Jurkat, Clone E6-1 (cell line): ENCODE results near the gene FBXO2.
A peak's percentile ranks its signal among the peaks of the same experiment; 100 is the strongest.
"Not testable (repeated sequence)": the region's sequence is repeated elsewhere in the genome, so short reads cannot be mapped to it uniquely, and the experiment has no call there.

Experiments used
- DNase-seq: peaks from one replicate; pipeline ENCODE4 v3.0.0-alpha.2; 2011; ENCODE audit warnings: low read depth, low spot score
- H3K4me3 ChIP-seq: 2 replicates; pipeline ENCODE4 v1.5.1; 2011; ENCODE audit warnings: mild to moderate bottlenecking, low read length, control low read depth, moderate library complexity

FBXO2 gene

GRCh38 chr1:11658542-11658941 lies 4.3 kb upstream of the FBXO2 start:
- no peak for DNase-seq
- H3K4me3 ChIP-seq: no peak overlapping the region

GRCh38 chr1:11657654-11658053 lies 3.4 kb upstream of the FBXO2 start:
- DNase-seq: no peak
- H3K4me3 ChIP-seq: no peak overlapping the region

- peak overlapping the region; percentile 53 for H3K4me3 ChIP-seq
- DNase-seq: no peak
Observed at GRCh38 chr1:11654939-11655808, 945 bp upstream of the FBXO2 start.

GRCh38 chr1:11653861-11654136 lies 430 bp downstream of the FBXO2 start:
- no peak for DNase-seq
- H3K4me3 ChIP-seq: no peak overlapping the region

GRCh38 chr1:11653101-11653860 lies 948 bp downstream of the FBXO2 start:
- no peak overlapping the region for H3K4me3 ChIP-seq
- DNase-seq: no peak

- H3K4me3 ChIP-seq: no peak overlapping the region
- no peak for DNase-seq
Observed at GRCh38 chr1:11652203-11652780, 1.9 kb downstream of the FBXO2 start.

GRCh38 chr1:11651017-11651416 lies 3.2 kb downstream of the FBXO2 start:
- no peak for DNase-seq
- H3K4me3 ChIP-seq: no peak overlapping the region

GRCh38 chr1:11650331-11650991 lies 3.8 kb downstream of the FBXO2 start:
- peak; percentile 62 for DNase-seq
- H3K4me3 ChIP-seq: peak overlapping the region; percentile 9; the same call in 1 of the 2 replicates

GRCh38 chr1:11649624-11650330 lies 4.5 kb downstream of the FBXO2 start:
- H3K4me3 ChIP-seq: peak overlapping the region; percentile 9; the same call in 1 of the 2 replicates
- DNase-seq: no peak

GRCh38 chr1:11649237-11649623 lies 5.0 kb downstream of the FBXO2 start:
- DNase-seq: no peak
- H3K4me3 ChIP-seq: no peak overlapping the region

GRCh38 chr1:11648732-11649158 lies 5.5 kb downstream of the FBXO2 start:
- H3K4me3 ChIP-seq: no peak overlapping the region
- DNase-seq: no peak

- no peak for DNase-seq
- no peak overlapping the region for H3K4me3 ChIP-seq
Observed at GRCh38 chr1:11648039-11648438, 6.2 kb downstream of the FBXO2 start.

GRCh38 chr1:11647333-11647732 lies 6.9 kb downstream of the FBXO2 start:
- H3K4me3 ChIP-seq: no peak overlapping the region
- DNase-seq: no peak

- DNase-seq: no peak
- no peak overlapping the region for H3K4me3 ChIP-seq
Observed at GRCh38 chr1:11646317-11646716, 7.9 kb downstream of the FBXO2 start.

- H3K4me3 ChIP-seq: no peak overlapping the region
- DNase-seq: peak; percentile 71
Observed at GRCh38 chr1:11645670-11646265, 8.5 kb downstream of the FBXO2 start.

- no peak overlapping the region for H3K4me3 ChIP-seq
- no peak for DNase-seq
Observed at GRCh38 chr1:11645270-11645669, 9.0 kb downstream of the FBXO2 start.

GRCh38 chr1:11643782-11644181 lies 10.4 kb downstream of the FBXO2 start:
- no peak for DNase-seq
- H3K4me3 ChIP-seq: no peak overlapping the region

GRCh38 chr1:11642418-11643017 lies 11.7 kb downstream of the FBXO2 start:
- peak; percentile 59 for DNase-seq
- not testable (repeated sequence) for H3K4me3 ChIP-seq
